ENCODE measurements around the gene WAPL. TPM values are rescaled to one million over a fixed set of nuclear protein-coding genes. Genes with fewer than 3 reads are reported as not detected.
A peak's percentile ranks its signal among the peaks of the same experiment; 100 is the strongest.

Gene WAPL
- total and polyA plus RNA-seq, 2 of the 4 experiments (the other 2 are of a cell fraction) = 11.5 to 31.7 TPM

- no CpG with 5 or more reads among the region's 1 CpG for WGBS, 2 experiments (ENCODE audit: extremely low coverage in 2 of 2, insufficient read length in 1 of 2)
- H4K91ac ChIP-seq (ENCODE audit: insufficient read depth, low read depth, low read length) = no peak overlapping the region
- H2BK15ac ChIP-seq (ENCODE audit: low read depth, low read length) = no peak overlapping the region
- no peak overlapping the region for H3K27ac ChIP-seq (ENCODE audit: insufficient read depth, low read length)
- no peak overlapping the region for H2AK9ac ChIP-seq (replicated peaks; ENCODE audit: low read depth, low read length, poor library complexity)
- no peak overlapping the region for H2AK5ac ChIP-seq (ENCODE audit: low read depth, low read length)
- no peak for ATAC-seq (ENCODE audit: low read depth)
- peaks cover 16 to 60% of the 10 kb centered on the region in 2 experiments; a peak in 3 of 4 replicates for H3K79me1 ChIP-seq (ENCODE audit: low read depth in 1 of 2, low read length in 2 of 2)
- no peak overlapping the region for H2BK5ac ChIP-seq (ENCODE audit: low read depth, low read length, poor library complexity, severe bottlenecking)
- no TSS peak for BruUV-seq (replicated peaks)
- TF ChIP-seq CEBPB (IDR thresholded peaks at IDR 0.05; ENCODE audit: low read depth, low read length) (peak; percentile 72), POLR2A (IDR thresholded peaks at IDR 0.05; ENCODE audit: low read depth, low read length) (no peak)
- no peak overlapping the region for H4K5ac ChIP-seq (ENCODE audit: low read depth, low read length)
- no peak overlapping the region for H3K4me3 ChIP-seq (ENCODE audit: insufficient read depth, low read depth, low read length)
- POLR2A ChIA-PET (ENCODE audit: unreplicated experiment) = no interaction called here
- H3K36me3 ChIP-seq (ENCODE audit: control insufficient read depth, insufficient read depth, low read length) = peaks cover 31% of the 10 kb centered on the region
- no peak overlapping the region for H3K23ac ChIP-seq (ENCODE audit: low read depth, low read length)
- peaks cover 10% of the 10 kb centered on the region for H3K4me1 ChIP-seq (ENCODE audit: control insufficient read depth, insufficient read depth, low read length)
- no peaks in the 10 kb centered on the region for H3K27me3 ChIP-seq (ENCODE audit: control insufficient read depth, insufficient read depth, low read length)
- no peak overlapping the region for H2BK120ac ChIP-seq (ENCODE audit: low read depth, low read length)
- H2BK20ac ChIP-seq (ENCODE audit: low read depth, low read length) = no peak overlapping the region
- DNase-seq = peak; percentile 8
- H3K14ac ChIP-seq (replicated peaks; ENCODE audit: low read depth, low read length) = no peak overlapping the region
- no peak overlapping the region for H3K9ac ChIP-seq (ENCODE audit: low read depth, low read length)
- H4K8ac ChIP-seq (ENCODE audit: low read depth in 2 of 2, low read length in 2 of 2) = no peak overlapping the region
- no peak overlapping the region for H3K18ac ChIP-seq (ENCODE audit: low read depth, low read length)
- dilution Hi-C loops (cut with HindIII; ENCODE audit: low sequenced_read_pairs, unreplicated experiment) = no loop called here
- intact Hi-C loops (cut with micrococcal nuclease) = loop anchor here (5.0 kb wide), 1 partner anchor 41 kb away; no protein-coding TSS in a partner anchor
- no peak overlapping the region for H3K56ac ChIP-seq (ENCODE audit: extremely low read depth, insufficient read depth, low read length)
- CTCF ChIA-PET = no interaction called here
- peaks cover 9% of the 10 kb centered on the region for H3K9me1 ChIP-seq (ENCODE audit: insufficient read depth, low read length)
- no peaks in the 10 kb centered on the region; the same call in 1 of the 2 replicates for H4K20me1 ChIP-seq (ENCODE audit: insufficient read depth, low read length)
- in situ Hi-C loops (cut with MboI; ENCODE audit: low sequenced_read_pairs) = no loop called here
- no peaks in the 10 kb centered on the region for H3K9me3 ChIP-seq (ENCODE audit: control insufficient read depth, insufficient read depth, low read length)
- no peak overlapping the region for H3K4me2 ChIP-seq (ENCODE audit: low read depth, low read length)
- no peak overlapping the region for H3K4ac ChIP-seq (ENCODE audit: low read depth, low read length)
- H2AFZ ChIP-seq (replicated peaks; ENCODE audit: low read length, poor library complexity) = no peak overlapping the region
Observed at GRCh38 chr10:86446440-86446839, 75.2 kb downstream of the WAPL start.

Measured in IMR-90 (cell line).